Measurements from ENCODE around the gene GAS7.
"Not testable (repeated sequence)": the region's sequence is repeated elsewhere in the genome, so short reads cannot be mapped to it uniquely, and the experiment has no call there.

Gene GAS7

GRCh38 chr17:10111907-10112452, 86.4 kb downstream of the GAS7 start:
- DNase-seq (ENCODE audit: low read depth in 3 of 3) = no peak

GRCh38 chr17:10109146-10109545, 89.3 kb downstream of the GAS7 start:
- DNase-seq (ENCODE audit: low read depth in 3 of 3) = no peak

- DNase-seq (ENCODE audit: low read depth in 3 of 3) = no peak
Observed at GRCh38 chr17:10107316-10108165, 90.9 kb downstream of the GAS7 start.

GRCh38 chr17:10106067-10106466, 92.3 kb downstream of the GAS7 start:
- DNase-seq (ENCODE audit: low read depth in 3 of 3) = no peak

- DNase-seq (ENCODE audit: low read depth in 3 of 3) = no peak
Observed at GRCh38 chr17:10105513-10106001, 92.8 kb downstream of the GAS7 start.

- no peak for DNase-seq (ENCODE audit: low read depth in 3 of 3)
Observed at GRCh38 chr17:10103712-10104111, 94.7 kb downstream of the GAS7 start.

GRCh38 chr17:10102817-10103216, 95.6 kb downstream of the GAS7 start:
- DNase-seq (ENCODE audit: low read depth in 3 of 3) = no peak

- no peak for DNase-seq (ENCODE audit: low read depth in 3 of 3)
Observed at GRCh38 chr17:10099051-10099571, 99.3 kb downstream of the GAS7 start.

- no peak for DNase-seq (ENCODE audit: low read depth in 3 of 3)
Observed at GRCh38 chr17:10096596-10096995, 101.8 kb downstream of the GAS7 start.

GRCh38 chr17:10095295-10095694, 103.1 kb downstream of the GAS7 start:
- DNase-seq (ENCODE audit: low read depth in 3 of 3) = not testable (repeated sequence)

GRCh38 chr17:10094797-10095196, 103.6 kb downstream of the GAS7 start:
- no peak for DNase-seq (ENCODE audit: low read depth in 3 of 3)

GRCh38 chr17:10092595-10092994, 105.8 kb downstream of the GAS7 start:
- no peak for DNase-seq (ENCODE audit: low read depth in 3 of 3)

- no peak for DNase-seq (ENCODE audit: low read depth in 3 of 3)
Observed at GRCh38 chr17:10091046-10091445, 107.4 kb downstream of the GAS7 start.

GRCh38 chr17:10089196-10089804, 109.1 kb downstream of the GAS7 start:
- DNase-seq (ENCODE audit: low read depth in 3 of 3) = no peak

- no peak for DNase-seq (ENCODE audit: low read depth in 3 of 3)
Observed at GRCh38 chr17:10088444-10088843, 110.0 kb downstream of the GAS7 start.

- DNase-seq (ENCODE audit: low read depth in 3 of 3) = no peak
Observed at GRCh38 chr17:10087355-10087754, 111.1 kb downstream of the GAS7 start.

- no peak for DNase-seq (ENCODE audit: low read depth in 3 of 3)
Observed at GRCh38 chr17:10083864-10084263, 114.5 kb downstream of the GAS7 start.

- no peak for DNase-seq (ENCODE audit: low read depth in 3 of 3)
Observed at GRCh38 chr17:10082795-10083194, 115.6 kb downstream of the GAS7 start.

- DNase-seq (ENCODE audit: low read depth in 3 of 3) = no peak
Observed at GRCh38 chr17:10081571-10082169, 116.7 kb downstream of the GAS7 start.

- no peak for DNase-seq (ENCODE audit: low read depth in 3 of 3)
Observed at GRCh38 chr17:10077561-10078299, 120.7 kb downstream of the GAS7 start.

GRCh38 chr17:10075919-10076318, 122.5 kb downstream of the GAS7 start:
- no peak for DNase-seq (ENCODE audit: low read depth in 3 of 3)

- DNase-seq (ENCODE audit: low read depth in 3 of 3) = no peak
Observed at GRCh38 chr17:10073941-10074340, 124.5 kb downstream of the GAS7 start.

All from stimulated activated CD4-positive, alpha-beta T cell treated with anti-CD3 and anti-CD28 coated beads, TNF-alpha, amount 100 ng/mL, for 4 hours (primary cell).